Omental fat pad (tissue), 4 donors: ENCODE results near the gene ETV6. TPM values are rescaled to one million over a fixed set of nuclear protein-coding genes. Genes with fewer than 3 reads are reported as not detected.

ENCODE experiments used
- ATAC-seq: fragments of 150-250 bp; one replicate; pipeline ENCODE4 v1.9.1; 2016; ENCODE audit warnings: mild to moderate bottlenecking, moderate library complexity; ENCODE audit not compliant: low FRiP score
- DNase-seq: peaks from one replicate; pipeline ENCODE4 v3.0.0-alpha.2; 2019; ENCODE audit warnings: low spot score
- total RNA-seq, 4 donors: library from RNA; depleted of rRNA; stranded (reverse); fragments of >200 nt; gene quantifications; one replicate each; pipeline ENCODE4 v1.1.0, GENCODE V29; 2016
- TF ChIP-seq, protein P1 (sequence below), 3 donors: fragments of 450-650 bp; IDR thresholded peaks; one replicate each; pipeline ENCODE4 v1.5.1; 2016 to 2017; ENCODE audit warnings: antibody characterized with exemption in 3 of 3, mild to moderate bottlenecking in 3 of 3, moderate library complexity in 2 of 3

ETV6 gene
- total RNA-seq, 4 donors from 2014 or later = 9.3 to 28.2 (median 17.6) TPM

DNA sequence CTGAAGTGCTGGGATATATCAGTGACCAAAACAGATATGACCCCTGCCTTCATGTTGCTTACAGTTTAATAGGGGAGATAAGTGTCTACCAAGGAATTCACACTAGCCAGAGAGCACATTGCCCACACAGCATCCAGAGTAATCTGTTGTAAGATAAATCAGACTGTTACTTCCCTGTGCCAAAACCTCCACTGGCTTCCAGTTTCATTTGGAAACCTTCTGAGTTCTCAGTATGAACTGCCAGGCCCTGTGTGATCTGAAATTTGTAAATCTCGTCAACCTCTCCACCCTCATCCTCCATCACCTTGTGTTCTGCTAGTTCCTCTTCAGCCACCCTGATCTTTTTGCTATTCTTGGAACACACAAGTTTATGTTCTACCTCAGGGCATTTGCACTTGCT is 154.7 kb downstream of the ETV6 start:
- no peak for ATAC-seq
- no peak for DNase-seq
- TF ChIP-seq, protein P1, sequence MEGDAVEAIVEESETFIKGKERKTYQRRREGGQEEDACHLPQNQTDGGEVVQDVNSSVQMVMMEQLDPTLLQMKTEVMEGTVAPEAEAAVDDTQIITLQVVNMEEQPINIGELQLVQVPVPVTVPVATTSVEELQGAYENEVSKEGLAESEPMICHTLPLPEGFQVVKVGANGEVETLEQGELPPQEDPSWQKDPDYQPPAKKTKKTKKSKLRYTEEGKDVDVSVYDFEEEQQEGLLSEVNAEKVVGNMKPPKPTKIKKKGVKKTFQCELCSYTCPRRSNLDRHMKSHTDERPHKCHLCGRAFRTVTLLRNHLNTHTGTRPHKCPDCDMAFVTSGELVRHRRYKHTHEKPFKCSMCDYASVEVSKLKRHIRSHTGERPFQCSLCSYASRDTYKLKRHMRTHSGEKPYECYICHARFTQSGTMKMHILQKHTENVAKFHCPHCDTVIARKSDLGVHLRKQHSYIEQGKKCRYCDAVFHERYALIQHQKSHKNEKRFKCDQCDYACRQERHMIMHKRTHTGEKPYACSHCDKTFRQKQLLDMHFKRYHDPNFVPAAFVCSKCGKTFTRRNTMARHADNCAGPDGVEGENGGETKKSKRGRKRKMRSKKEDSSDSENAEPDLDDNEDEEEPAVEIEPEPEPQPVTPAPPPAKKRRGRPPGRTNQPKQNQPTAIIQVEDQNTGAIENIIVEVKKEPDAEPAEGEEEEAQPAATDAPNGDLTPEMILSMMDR (IDR thresholded peaks at IDR 0.05) = no peak

DNA sequence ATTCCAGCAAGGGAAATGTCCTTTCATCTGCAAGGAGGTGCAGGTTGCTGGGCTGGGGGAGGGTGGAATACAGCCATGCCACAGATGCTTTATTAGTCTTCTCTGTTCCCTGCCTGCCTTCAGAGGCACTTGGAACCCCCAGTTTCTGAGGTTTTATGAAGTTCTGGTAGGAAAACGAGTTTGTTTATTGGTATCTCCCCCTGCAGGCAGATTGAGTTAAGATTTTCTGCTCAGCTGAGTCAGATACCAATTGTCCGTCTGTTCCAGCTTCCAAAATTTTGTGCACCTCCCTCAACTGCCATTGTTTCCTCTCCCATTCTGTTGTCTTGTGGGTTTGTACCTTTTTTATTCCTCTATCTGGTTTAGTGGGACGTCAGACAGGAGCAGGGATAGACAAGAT is 155.6 kb downstream of the ETV6 start:
- TF ChIP-seq, protein P1 (IDR thresholded peaks at IDR 0.05) = no peak
- ATAC-seq (no peak), DNase-seq (no peak)

DNA sequence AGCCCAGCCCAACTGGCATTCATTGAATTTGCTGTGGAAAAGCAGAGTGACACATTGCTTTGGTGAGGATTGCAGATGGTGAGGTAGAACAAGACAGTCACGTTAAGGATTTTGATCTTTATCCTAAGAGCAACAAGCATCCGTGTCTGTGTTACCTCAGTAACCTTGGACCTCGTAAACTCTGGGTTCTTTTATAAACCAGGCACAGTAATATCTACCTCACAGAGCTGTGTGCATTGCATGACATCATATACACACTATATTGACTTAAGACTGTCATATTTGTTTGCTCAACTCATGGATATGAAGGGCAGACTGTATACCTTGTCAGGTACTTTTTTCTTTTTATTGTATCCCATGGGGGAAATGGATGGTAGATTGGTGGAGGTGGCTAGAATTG is 156.2 kb downstream of the ETV6 start:
- ATAC-seq (no peak), DNase-seq (no peak)
- TF ChIP-seq, protein P1 (IDR thresholded peaks at IDR 0.05) = no peak

DNA sequence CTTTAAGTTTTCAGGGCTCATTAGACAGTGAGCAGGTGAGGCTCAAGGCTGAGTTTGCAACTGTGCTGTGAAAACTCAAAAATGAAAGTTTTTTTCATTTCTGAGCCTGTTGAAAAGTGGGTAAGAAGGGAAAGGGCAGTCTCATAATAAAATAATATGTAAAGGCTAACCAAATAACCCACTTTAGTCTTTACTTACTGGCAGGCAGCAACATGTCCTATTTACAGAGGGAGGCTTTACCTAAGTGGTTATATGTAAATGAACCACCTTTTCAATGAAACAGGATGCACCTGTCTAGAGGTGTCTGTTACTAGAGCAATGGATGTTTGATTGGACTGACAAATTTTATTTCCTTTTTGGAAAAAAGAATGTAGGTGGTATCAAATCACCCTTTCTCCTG is 158.0 kb downstream of the ETV6 start:
- DNase-seq (no peak), ATAC-seq (no peak)
- TF ChIP-seq, protein P1 (IDR thresholded peaks at IDR 0.05) = no peak

DNA sequence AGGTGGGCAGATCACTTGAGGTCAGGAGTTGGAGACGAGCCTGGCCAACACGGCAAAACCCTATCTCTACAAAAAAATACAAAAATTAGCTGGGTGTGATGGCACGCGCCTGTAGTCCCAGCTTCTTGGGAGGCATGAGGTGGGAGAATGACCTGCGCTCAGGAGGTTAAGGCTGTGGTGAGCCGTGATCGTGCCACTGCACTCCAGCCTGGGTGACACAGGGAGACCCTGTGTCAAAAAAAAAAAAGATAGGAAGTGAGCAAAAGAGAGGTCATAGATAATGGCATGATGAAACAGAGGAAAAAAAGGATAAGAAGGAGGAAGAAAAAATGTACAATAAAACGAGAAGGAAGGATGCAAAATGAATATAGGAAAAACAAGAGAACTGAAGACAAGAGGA is 159.5 kb downstream of the ETV6 start:
- TF ChIP-seq, protein P1 (IDR thresholded peaks at IDR 0.05) = no peak
- ATAC-seq (no peak), DNase-seq (no peak)

DNA sequence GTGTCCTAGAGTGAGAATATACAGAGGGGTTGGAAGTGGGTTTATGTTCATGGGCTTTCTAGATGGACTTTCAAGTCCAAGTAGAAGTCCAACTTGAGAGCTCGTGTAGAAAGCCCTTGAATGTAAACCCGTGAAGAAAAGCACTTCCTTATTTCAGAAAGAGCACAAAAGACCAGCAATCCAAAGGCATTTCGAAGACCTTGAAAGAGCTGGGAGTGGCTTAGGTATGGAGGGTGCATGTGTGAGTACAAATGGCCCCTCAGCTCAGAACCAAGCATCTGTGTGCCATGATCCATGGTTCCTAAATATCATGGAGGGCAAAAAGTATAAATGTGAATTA is 160.7 kb downstream of the ETV6 start:
- TF ChIP-seq, protein P1 (IDR thresholded peaks at IDR 0.05) = no peak
- no peak for ATAC-seq
- DNase-seq = no peak

DNA sequence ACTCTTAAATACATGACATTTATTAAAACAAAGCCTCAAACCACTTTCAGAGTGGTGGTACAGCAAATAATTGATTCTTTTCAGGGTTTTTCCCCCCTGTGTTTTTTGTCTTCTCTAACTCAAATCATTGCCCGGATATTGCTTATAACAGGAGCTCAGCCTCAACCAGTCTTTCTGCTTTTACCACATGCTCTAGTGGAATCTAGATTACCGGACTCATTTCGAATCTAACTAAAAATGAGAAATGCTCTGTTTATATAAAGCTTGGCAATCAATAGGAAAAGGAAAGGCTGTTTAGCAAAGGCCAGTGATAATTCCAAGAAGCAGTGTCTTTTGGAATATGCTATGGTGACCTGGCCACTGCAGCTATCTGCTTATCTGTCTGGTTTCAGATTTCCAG is 161.5 kb downstream of the ETV6 start:
- TF ChIP-seq, protein P1 (IDR thresholded peaks at IDR 0.05) = no peak
- ATAC-seq = no peak
- DNase-seq = no peak
